ENCODE data around the gene ANHX. TPM values are rescaled to one million over a fixed set of nuclear protein-coding genes. Genes with fewer than 3 reads are reported as not detected.

ANHX gene
- total and polyA plus RNA-seq, 2 of the 8 experiments (the other 6 are each of a cell fraction or from before 2014, with no cell fraction given), result not detected

DNA sequence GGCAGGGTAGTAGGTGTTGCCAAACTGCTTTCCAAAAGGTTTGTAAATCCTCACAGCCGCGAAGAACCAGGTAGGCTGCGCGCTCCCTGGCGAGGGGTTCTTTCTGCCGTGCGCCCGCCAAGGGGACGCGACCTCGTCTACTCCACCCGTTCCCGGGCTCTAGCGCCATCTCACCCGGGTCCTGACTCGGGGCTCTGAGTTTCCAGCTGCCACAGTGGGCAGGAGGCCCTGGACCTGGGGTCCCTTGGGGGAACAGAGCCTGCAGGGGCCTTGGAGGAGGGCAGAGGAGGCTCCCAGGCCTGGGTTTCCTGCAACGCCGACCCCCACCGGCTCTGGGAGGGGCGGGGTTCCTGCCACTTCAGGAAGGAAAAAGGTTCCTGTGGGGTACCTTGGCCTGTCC, 706 bp downstream of the ANHX start:
- H3K18ac ChIP-seq (ENCODE audit: extremely low read depth, low read length), result no peak overlapping the region
- H3K9me3 ChIP-seq (ENCODE audit: insufficient read depth in 2 of 2, low read depth in 1 of 2, low read length in 1 of 2), result peaks cover 68 to 93% of the 10 kb centered on the region in 2 experiments
- no peak overlapping the region for H2AK5ac ChIP-seq (ENCODE audit: low read depth, low read length)
- FAIRE-seq, result no peak
- no peak overlapping the region for H4K91ac ChIP-seq (replicated peaks; ENCODE audit: insufficient read length, low read length)
- no peak overlapping the region for H2AFZ ChIP-seq (ENCODE audit: low read length)
- DNase-seq (ENCODE audit: low read depth in 1 of 2, low spot score in 2 of 2), result no peak
- H3K56ac ChIP-seq (replicated peaks; ENCODE audit: insufficient read length, low read depth, low read length), result no peak overlapping the region
- H3K27ac ChIP-seq (ENCODE audit: low read depth, low read length), result no peak overlapping the region
- 92% methylated on average over 14 of the region's 20 CpGs; no CpG with 5 or more reads in 1 of the 2 experiments for WGBS, 2 experiments (ENCODE audit: extremely low coverage in 1 of 2, insufficient coverage in 1 of 2, insufficient read length in 1 of 2, insufficient replicate concordance in 2 of 2, low coverage in 1 of 2, low lambda C conversion rate in 2 of 2, missing lambda C conversion rate in 1 of 2)
- H3K23me2 ChIP-seq (ENCODE audit: low read depth, low read length), result no peaks in the 10 kb centered on the region
- H2BK120ac ChIP-seq (replicated peaks; ENCODE audit: low read depth, low read length), result no peak overlapping the region
- no peak overlapping the region for H3K4me3 ChIP-seq (ENCODE audit: extremely low read depth in 1 of 4, insufficient read depth in 2 of 4, low read depth in 3 of 4, low read length in 4 of 4)
- no peak overlapping the region for H4K8ac ChIP-seq (ENCODE audit: extremely low read depth, insufficient read depth, low read length)
- H2BK20ac ChIP-seq (ENCODE audit: low read length), result no peak overlapping the region
- H2BK15ac ChIP-seq (ENCODE audit: low read length), result no peak overlapping the region
- H3K36me3 ChIP-seq (ENCODE audit: control insufficient read depth in 2 of 4, insufficient read depth in 4 of 4, low read length in 3 of 4), result no peaks in the 10 kb centered on the region; a peak in 2 of 8 replicates
- ChIA-PET POLR2A (ENCODE audit: partially characterized antibody) (interaction anchor here (1.3 kb wide), 1 partner anchor 25 kb away, joined by 3 read pairs; no protein-coding TSS in a partner anchor), CTCF (ENCODE audit: partially characterized antibody) (no interaction called here)
- no peaks in the 10 kb centered on the region for H3K79me1 ChIP-seq (ENCODE audit: low read depth, low read length)
- no peak overlapping the region for H3K9ac ChIP-seq (replicated peaks in 1 of 4; ENCODE audit: extremely low read depth in 1 of 4, low read depth in 3 of 4, low read length in 3 of 4)
- H3K14ac ChIP-seq (ENCODE audit: insufficient read length), result no peak overlapping the region
- no peaks in the 10 kb centered on the region for H3K27me3 ChIP-seq (replicated peaks in 1 of 4; ENCODE audit: control insufficient read depth in 3 of 4, extremely low read depth in 1 of 4, insufficient read depth in 3 of 4, low read length in 3 of 4)
- H3K4ac ChIP-seq (replicated peaks; ENCODE audit: insufficient read length, low read depth, low read length), result no peak overlapping the region
- no peak overlapping the region for H4K5ac ChIP-seq (ENCODE audit: insufficient read length, low read depth, low read length)
- H2BK12ac ChIP-seq (ENCODE audit: low read depth, low read length), result no peak overlapping the region
- H4K20me1 ChIP-seq (replicated peaks in 1 of 2; ENCODE audit: control insufficient read depth in 1 of 2, insufficient read depth in 2 of 2, low read length in 2 of 2), result no peaks in the 10 kb centered on the region
- H2BK5ac ChIP-seq (ENCODE audit: low read depth, low read length), result no peak overlapping the region
- H3K4me2 ChIP-seq (ENCODE audit: insufficient read depth in 1 of 2, low read depth in 2 of 2, low read length in 2 of 2), result no peak overlapping the region
- H3K4me1 ChIP-seq (replicated peaks in 1 of 4; ENCODE audit: control insufficient read depth in 3 of 4, insufficient read depth in 4 of 4, low read length in 3 of 4), result no peaks in the 10 kb centered on the region
- no peak overlapping the region for H3K23ac ChIP-seq (ENCODE audit: insufficient read length)
- no peaks in the 10 kb centered on the region for H3K79me2 ChIP-seq (ENCODE audit: control insufficient read depth in 1 of 2, insufficient read depth in 2 of 2, low read length in 2 of 2)
- TF ChIP-seq TAF7 (optimal IDR thresholded peaks at IDR 0.05; ENCODE audit: borderline replicate concordance, low read depth, low read length) (no peak), PHF8 (conservative IDR thresholded peaks at IDR 0.05; ENCODE audit: low read depth, low read length) (no peak), SRF (IDR thresholded peaks at IDR 0.05; ENCODE audit: low read depth, low read length) (no peak)

All from H1 (cell line).